Skin epidermis (tissue), 12 donors: ENCODE results near the gene FKBP6.
A peak's percentile ranks its signal among the peaks of the same experiment; 100 is the strongest.
"Not testable (repeated sequence)": the region's sequence is repeated elsewhere in the genome, so short reads cannot be mapped to it uniquely, and the experiment has no call there.

Source experiments
- H3K27ac ChIP-seq, 21 experiments: fragments of 200-600 bp; sonication (generic) in 11 of 21; one replicate each; pipeline ENCODE4 v1.5.0; 2020; ENCODE audit warnings: mild to moderate bottlenecking in 3 of 21, inconsistent platforms in 2 of 21, moderate library complexity in 2 of 21
- H3K4me3 ChIP-seq, 7 experiments: fragments of 200-600 bp; sonication (generic) in 2 of 7; one replicate each; pipeline ENCODE4 v1.5.0; 2020; ENCODE audit warnings: inconsistent platforms in 2 of 7, mild to moderate bottlenecking in 2 of 7, moderate library complexity in 1 of 7

Gene FKBP6

GRCh38 chr7:73327922-73328321 is at the start of gene FKBP6, which contains the start of gene TRIM50:
TSS of gene FKBP6 (plus strand) at chr7:73328161. CDS start at chr7:73328429, 268 bp downstream.
TSS of gene TRIM50 (minus strand) at chr7:73328082. CDS start at chr7:73324787, 3,295 bp downstream.
- H3K4me3 ChIP-seq, H3K27ac ChIP-seq: not testable (repeated sequence)

GRCh38 chr7:73297235-73297634 is 30.7 kb upstream of the FKBP6 start:
- H3K4me3 ChIP-seq, H3K27ac ChIP-seq: not testable (repeated sequence)

GRCh38 chr7:73297706-73298105 is 30.3 kb upstream of the FKBP6 start:
- H3K4me3 ChIP-seq, H3K27ac ChIP-seq: not testable (repeated sequence)

GRCh38 chr7:73299812-73300211 is 28.1 kb upstream of the FKBP6 start:
- H3K27ac ChIP-seq, H3K4me3 ChIP-seq: not testable (repeated sequence)

GRCh38 chr7:73301108-73301507 is 26.9 kb upstream of the FKBP6 start:
- not testable (repeated sequence) for H3K27ac ChIP-seq, H3K4me3 ChIP-seq

- H3K4me3 ChIP-seq, H3K27ac ChIP-seq: not testable (repeated sequence)
These were observed 25.1 kb upstream of the FKBP6 start for GRCh38 chr7:73302846-73303245.

GRCh38 chr7:73303546-73303945 is 24.4 kb upstream of the FKBP6 start:
- Histone ChIP-seq H3K4me3 (no peak overlapping the region), H3K27ac (no peak overlapping the region)

GRCh38 chr7:73304071-73304470 is 23.9 kb upstream of the FKBP6 start:
- H3K4me3 ChIP-seq, result no peak overlapping the region

GRCh38 chr7:73304612-73305387 is 23.2 kb upstream of the FKBP6 start:
- not testable (repeated sequence) for H3K27ac ChIP-seq, H3K4me3 ChIP-seq

More at GRCh38 chr7:73304071-73304470, 23.9 kb upstream of the FKBP6 start:
- no peak overlapping the region for H3K27ac ChIP-seq

GRCh38 chr7:73307436-73307835 is 20.5 kb upstream of the FKBP6 start:
- Histone ChIP-seq H3K4me3 (peak overlapping the region in 1 of 7 experiments; percentile 88), H3K27ac (no peak overlapping the region)

- Histone ChIP-seq H3K27ac (peak overlapping the region in 19 of 21 experiments; percentile 62 to 85 (median 75)), H3K4me3 (peak overlapping the region; percentile 67 to 88 (median 81))
These were observed 19.8 kb upstream of the FKBP6 start for GRCh38 chr7:73308074-73308664.

GRCh38 chr7:73308665-73309214 is 19.2 kb upstream of the FKBP6 start, which contains the start of gene NSUN5:
TSS of gene NSUN5 (minus strand) at chr7:73308826. CDS start at chr7:73308790, 36 bp downstream.
- Histone ChIP-seq H3K27ac (peak within 1 kb of the TSS in 19 of 21 experiments; percentile 62 to 85 (median 75)), H3K4me3 (peak within 1 kb of the TSS; percentile 67 to 88 (median 81))

GRCh38 chr7:73311421-73311820 is 16.5 kb upstream of the FKBP6 start:
- H3K4me3 ChIP-seq, H3K27ac ChIP-seq: not testable (repeated sequence)

GRCh38 chr7:73312831-73313520 is 15.0 kb upstream of the FKBP6 start:
- no peak overlapping the region for H3K27ac ChIP-seq
- H3K4me3 ChIP-seq, result no peak overlapping the region

- H3K4me3 ChIP-seq, result no peak overlapping the region
- no peak overlapping the region for H3K27ac ChIP-seq
These were observed 14.4 kb upstream of the FKBP6 start for GRCh38 chr7:73313521-73313906.

GRCh38 chr7:73314271-73314670 is 13.7 kb upstream of the FKBP6 start:
- Histone ChIP-seq H3K27ac (no peak overlapping the region), H3K4me3 (no peak overlapping the region)

GRCh38 chr7:73316521-73316920 is 11.4 kb upstream of the FKBP6 start:
- H3K4me3 ChIP-seq, result no peak overlapping the region

GRCh38 chr7:73318656-73319204 is 9.2 kb upstream of the FKBP6 start:
- not testable (repeated sequence) for H3K27ac ChIP-seq, H3K4me3 ChIP-seq

More at GRCh38 chr7:73316521-73316920, 11.4 kb upstream of the FKBP6 start:
- no peak overlapping the region for H3K27ac ChIP-seq

GRCh38 chr7:73319541-73319940 is 8.4 kb upstream of the FKBP6 start:
- not testable (repeated sequence) for H3K4me3 ChIP-seq, H3K27ac ChIP-seq

- not testable (repeated sequence) for H3K27ac ChIP-seq, H3K4me3 ChIP-seq
These were observed 8.0 kb upstream of the FKBP6 start for GRCh38 chr7:73320009-73320408.
